ENCODE results near the gene MAPRE2.

Gene MAPRE2

GRCh38 chr18:35186291-35187034 is 145.2 kb downstream of the MAPRE2 start:
- intact Hi-C loops (cut with DNase I): no loop called here

GRCh38 chr18:35189510-35189909 is 148.3 kb downstream of the MAPRE2 start:
- intact Hi-C loops (cut with DNase I): no loop called here

More at GRCh38 chr18:35186291-35187034, 145.2 kb downstream of the MAPRE2 start:
- peak in 3 of 42 donors; percentile 25 to 63 (median 37) for DNase-seq

GRCh38 chr18:35190948-35191697 is 149.9 kb downstream of the MAPRE2 start:
- no peak for DNase-seq
- intact Hi-C loops (cut with DNase I): no loop called here

More at GRCh38 chr18:35189510-35189909, 148.3 kb downstream of the MAPRE2 start:
- peak in 41 of 42 donors; percentile 18 to 87 (median 66) for DNase-seq

- intact Hi-C loops (cut with DNase I): no loop called here
- DNase-seq: no peak
Measured at GRCh38 chr18:35191698-35192025, 150.4 kb downstream of the MAPRE2 start.

GRCh38 chr18:35192415-35192814 is 151.2 kb downstream of the MAPRE2 start:
- intact Hi-C loops (cut with DNase I): no loop called here
- DNase-seq: no peak
